ENCODE data around the gene GNPDA1. TPM values are rescaled to one million over a fixed set of nuclear protein-coding genes. Genes with fewer than 3 reads are reported as not detected.

The GNPDA1 gene
- total and polyA plus RNA-seq, 2 of the 4 experiments (the other 2 are of a cell fraction): 23.1 to 60.6 TPM

- Histone ChIP-seq H2BK5ac (ENCODE audit: low read depth, low read length, poor library complexity, severe bottlenecking) (no peak overlapping the region), H3K27me3 (ENCODE audit: control insufficient read depth, insufficient read depth, low read length) (no peaks in the 10 kb centered on the region), H3K4me2 (ENCODE audit: low read depth, low read length) (no peak overlapping the region), H3K9me3 (ENCODE audit: control insufficient read depth, insufficient read depth, low read length) (no peaks in the 10 kb centered on the region), H4K91ac (ENCODE audit: insufficient read depth, low read depth, low read length) (no peak overlapping the region), H3K56ac (ENCODE audit: extremely low read depth, insufficient read depth, low read length) (no peak overlapping the region), H3K27ac (ENCODE audit: insufficient read depth, low read length) (no peak overlapping the region), H3K4me3 (ENCODE audit: insufficient read depth, low read depth, low read length) (no peak overlapping the region), H3K23ac (ENCODE audit: low read depth, low read length) (no peak overlapping the region), H2AK9ac (replicated peaks; ENCODE audit: low read depth, low read length, poor library complexity) (no peak overlapping the region), H3K4ac (ENCODE audit: low read depth, low read length) (no peak overlapping the region), H3K9me1 (ENCODE audit: insufficient read depth, low read length) (0 out of 2 replicates have a peak, but pooled peaks cover 2% of the 10 kb centered on the region), H2AFZ (replicated peaks; ENCODE audit: low read length, poor library complexity) (no peak overlapping the region), H2AK5ac (ENCODE audit: low read depth, low read length) (no peak overlapping the region), H3K4me1 (ENCODE audit: control insufficient read depth, insufficient read depth, low read length) (no peaks in the 10 kb centered on the region), H4K5ac (ENCODE audit: low read depth, low read length) (no peak overlapping the region), H4K8ac (ENCODE audit: low read depth in 2 of 2, low read length in 2 of 2) (no peak overlapping the region), H2BK15ac (ENCODE audit: low read depth, low read length) (no peak overlapping the region), H3K14ac (replicated peaks; ENCODE audit: low read depth, low read length) (no peak overlapping the region), H3K79me1 (ENCODE audit: low read depth in 1 of 2, low read length in 2 of 2) (peaks cover 7 to 8% of the 10 kb centered on the region in 2 experiments; a peak in 3 of 4 replicates), H3K18ac (ENCODE audit: low read depth, low read length) (no peak overlapping the region), H2BK20ac (ENCODE audit: low read depth, low read length) (no peak overlapping the region), H3K9ac (ENCODE audit: low read depth, low read length) (no peak overlapping the region), H3K36me3 (ENCODE audit: control insufficient read depth, insufficient read depth, low read length) (peaks cover 19% of the 10 kb centered on the region), H2BK120ac (ENCODE audit: low read depth, low read length) (no peak overlapping the region), H4K20me1 (ENCODE audit: insufficient read depth, low read length) (0 out of 2 replicates have a peak, but pooled peaks cover 3% of the 10 kb centered on the region)
- in situ Hi-C loops (cut with MboI; ENCODE audit: low sequenced_read_pairs): loop anchor here (10.0 kb wide), 1 partner anchor 562 kb away; no protein-coding TSS in a partner anchor
- CTCF ChIA-PET: interaction anchor here (0.5 kb wide), 2 partner anchors 72 to 328 kb away, joined by 3 to 4 read pairs; no protein-coding TSS in a partner anchor
- DNase-seq (peak; percentile 62), ATAC-seq (ENCODE audit: low read depth) (peak; percentile 69)
- BruUV-seq (replicated peaks): no TSS peak
- WGBS, 2 experiments (ENCODE audit: extremely low coverage in 2 of 2, insufficient read length in 1 of 2): no CpG with 5 or more reads among the region's 2 CpGs
- no peak for TF ChIP-seq NFE2L2 (IDR thresholded peaks at IDR 0.05; ENCODE audit: low read depth, low read length)
- no peak for TF ChIP-seq BHLHE40 (IDR thresholded peaks at IDR 0.05; ENCODE audit: low read depth, low read length)
- TF ChIP-seq MAFK (IDR thresholded peaks at IDR 0.05; ENCODE audit: low read depth, low read length): no peak
- TF ChIP-seq MAZ (IDR thresholded peaks at IDR 0.05; ENCODE audit: borderline replicate concordance, low read depth, low read length): no peak
- no peak for TF ChIP-seq FOS (IDR thresholded peaks at IDR 0.05; ENCODE audit: low read depth, low read length)
- TF ChIP-seq CHD1 (IDR thresholded peaks at IDR 0.05; ENCODE audit: low read depth, low read length): no peak
- TF ChIP-seq CTCF (conservative IDR thresholded peaks at IDR 0.05; ENCODE audit: low read depth, low read length): peak; percentile 70
- no peak for TF ChIP-seq POLR2A (IDR thresholded peaks at IDR 0.05; ENCODE audit: low read depth, low read length)
- TF ChIP-seq RAD21 (IDR thresholded peaks at IDR 0.05; ENCODE audit: low read length): peak; percentile 61
- TF ChIP-seq USF2 (IDR thresholded peaks at IDR 0.05; ENCODE audit: low read depth, low read length): no peak
- no peak for TF ChIP-seq ELK1 (IDR thresholded peaks at IDR 0.05; ENCODE audit: borderline replicate concordance, low read depth, low read length)
- TF ChIP-seq CEBPB (IDR thresholded peaks at IDR 0.05; ENCODE audit: low read depth, low read length): no peak
- peak; percentile 71 for TF ChIP-seq SMC3 (IDR thresholded peaks at IDR 0.05; ENCODE audit: low read depth, low read length)
- TF ChIP-seq RFX5 (IDR thresholded peaks at IDR 0.05; ENCODE audit: low read depth, low read length): no peak
- dilution Hi-C loops (cut with HindIII; ENCODE audit: low sequenced_read_pairs, unreplicated experiment): loop anchor here (25.0 kb wide), 1 partner anchor 145 kb away; no protein-coding TSS in a partner anchor
- intact Hi-C loops (cut with micrococcal nuclease): no loop called here
- POLR2A ChIA-PET (ENCODE audit: unreplicated experiment): no interaction called here
Observed at GRCh38 chr5:141992349-141992963, 20.4 kb downstream of the GNPDA1 start.
